Dedifferentiated amniotic fluid mesenchymal stem cell (primary cell): ENCODE results near the gene HLA-DMA.

Source experiments
- DNase-seq: peaks from one replicate; pipeline ENCODE4 v3.0.0-alpha.2; 2016; ENCODE audit errors: extremely low spot score

HLA-DMA gene

DNA sequence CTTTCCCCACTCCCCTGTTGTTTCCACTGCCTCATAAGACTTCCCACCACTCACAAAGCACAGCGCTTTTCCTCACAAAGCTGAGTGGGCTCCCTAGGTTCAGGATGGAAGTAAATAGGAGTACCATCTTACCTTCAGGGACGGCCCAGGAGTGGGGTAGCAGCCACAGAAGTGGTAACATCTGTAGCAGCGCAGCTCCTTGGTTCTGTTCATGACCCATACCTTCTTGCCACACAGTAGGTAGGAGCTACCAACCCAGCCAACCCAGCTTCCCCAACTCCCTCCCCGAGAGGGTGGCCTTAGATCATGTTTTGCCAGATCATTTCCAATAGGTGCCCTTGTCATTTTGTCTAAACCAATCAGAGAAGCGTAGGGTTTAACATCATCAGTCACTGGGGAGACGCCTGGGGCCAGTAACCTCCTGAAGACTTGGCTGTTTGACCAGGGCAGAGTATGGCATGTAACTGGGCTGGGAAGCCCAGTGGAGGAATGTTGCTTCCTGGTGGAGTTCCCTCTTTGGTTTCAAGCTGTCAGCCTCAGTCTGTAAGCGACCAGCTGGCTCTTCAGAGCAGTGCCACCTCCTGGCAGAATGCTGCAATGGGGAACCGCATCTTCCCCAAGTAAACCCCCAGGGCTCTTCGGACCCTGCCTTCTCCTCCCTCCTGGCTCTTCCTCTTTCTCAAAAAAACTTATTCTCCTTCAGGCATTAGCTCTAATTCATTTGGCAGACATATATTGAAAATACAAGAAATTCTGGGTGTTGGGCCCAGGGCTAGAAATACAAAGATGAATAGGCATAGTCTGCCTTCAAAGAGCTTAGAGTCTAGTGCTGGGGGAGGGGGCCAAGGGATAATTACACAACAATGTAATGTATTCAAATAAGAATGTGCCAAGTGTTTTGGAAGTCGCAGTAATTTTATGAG is at the start of gene HLA-DMA:
TSS of gene HLA-DMA (minus strand) at position 281 of the 923 bp plus-strand sequence. CDS start at position 220, 61 bp downstream.
- peak; percentile 97 for DNase-seq

DNA sequence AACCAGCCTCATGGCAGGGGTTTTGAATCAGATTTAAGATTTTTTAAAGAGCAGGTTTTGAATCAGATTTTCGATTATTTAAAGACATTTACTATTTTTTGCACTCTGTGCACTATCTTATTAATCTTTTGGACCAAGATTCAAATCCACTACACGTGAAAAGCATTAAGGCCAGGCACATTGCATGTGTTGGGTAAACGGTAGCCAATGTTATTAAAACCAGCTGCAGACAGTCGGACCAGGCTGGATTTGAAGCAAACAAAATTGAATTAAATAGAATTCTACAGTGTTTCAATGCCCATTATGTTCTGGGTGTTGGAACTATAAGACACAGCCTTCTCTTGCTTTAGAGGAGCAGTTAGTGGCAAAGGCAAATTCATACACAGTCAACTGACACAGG is 48.8 kb upstream of the HLA-DMA start:
- DNase-seq = no peak

DNA sequence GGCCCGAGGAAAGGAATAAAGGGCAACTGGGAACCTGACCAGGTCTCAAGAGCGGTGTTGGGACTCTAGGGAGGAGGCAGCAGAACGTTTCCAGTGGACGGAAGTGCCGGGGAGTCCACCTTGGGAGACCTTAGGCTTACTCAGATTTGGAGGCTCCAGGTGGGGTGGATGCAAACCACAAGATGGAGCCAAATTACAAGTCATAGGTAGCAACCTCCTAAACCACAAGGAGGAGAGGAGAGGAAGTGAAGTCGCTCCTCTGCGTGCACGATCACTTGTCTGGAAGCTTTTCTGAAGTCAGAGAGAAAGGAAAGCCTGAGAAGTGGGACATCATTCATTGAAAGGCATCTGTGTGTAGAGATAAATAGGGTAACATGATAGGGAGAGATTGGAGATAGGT is 47.2 kb upstream of the HLA-DMA start:
- no peak for DNase-seq

DNA sequence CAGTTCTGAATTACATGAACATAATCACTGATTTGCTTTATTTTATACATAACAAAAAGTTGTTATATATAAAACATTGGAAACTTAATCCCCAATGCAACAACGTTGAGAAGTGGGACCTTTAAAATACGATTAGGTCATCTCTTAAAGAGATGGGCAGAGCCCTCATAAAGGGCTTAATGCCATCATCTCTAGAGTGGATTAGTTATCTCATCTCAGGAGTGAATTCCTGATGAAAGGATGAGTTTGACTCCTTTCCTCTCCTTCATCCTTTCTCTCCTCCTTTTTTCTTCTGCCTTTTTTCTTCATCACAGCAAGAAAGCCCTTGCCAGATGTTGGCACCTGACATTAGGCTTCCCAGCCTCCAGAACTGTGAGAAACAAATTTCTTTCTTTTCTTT is 42.6 kb upstream of the HLA-DMA start:
- DNase-seq = no peak

DNA sequence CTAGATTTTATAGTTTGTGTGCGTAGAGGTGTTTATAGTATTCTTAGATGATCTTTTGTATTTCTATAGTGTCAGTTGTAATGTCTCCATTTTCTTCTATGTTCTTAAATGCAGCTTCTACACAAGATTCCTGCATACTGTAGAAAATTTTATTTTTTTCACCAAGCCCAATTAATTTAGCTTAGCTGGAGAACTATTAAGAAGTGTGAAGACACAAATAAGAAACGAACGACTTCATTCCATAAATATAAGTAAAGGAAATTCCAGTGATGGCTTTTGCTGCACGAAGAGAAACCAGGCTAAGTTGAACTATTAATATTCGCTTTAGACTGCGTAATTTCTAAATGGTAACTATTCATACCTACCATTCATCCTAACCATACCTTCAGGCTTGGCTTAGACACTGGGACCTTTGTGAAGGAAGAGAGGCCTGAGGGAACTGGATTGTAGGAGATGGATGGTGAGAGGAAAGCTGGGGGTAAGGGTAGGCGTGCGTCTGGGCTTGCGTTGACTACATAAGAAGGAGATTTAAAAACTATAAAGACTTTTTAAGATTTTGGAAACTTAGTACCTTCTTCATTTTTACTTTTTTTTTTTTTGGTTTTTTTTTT is 40.6 kb upstream of the HLA-DMA start:
- no peak for DNase-seq

DNA sequence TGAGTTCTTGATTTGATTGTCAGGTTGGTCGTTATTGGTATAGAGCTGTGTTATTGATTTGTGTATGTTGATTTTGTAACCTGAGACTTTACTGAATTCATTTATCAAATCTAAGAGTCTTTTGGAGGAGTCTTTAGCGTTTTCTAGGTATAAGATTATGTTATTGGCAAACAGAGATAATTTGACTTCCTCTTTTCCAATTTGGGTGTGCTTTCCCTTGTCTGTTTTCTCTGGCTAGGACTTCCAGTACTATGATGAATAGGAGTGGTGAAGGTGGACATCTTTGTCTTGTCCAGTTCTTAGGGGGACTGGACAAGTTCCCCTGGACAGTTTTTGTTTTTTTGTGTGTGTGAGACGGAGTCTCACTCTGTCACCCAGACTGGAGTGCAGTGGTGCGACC is 39.1 kb upstream of the HLA-DMA start:
- DNase-seq = no peak

DNA sequence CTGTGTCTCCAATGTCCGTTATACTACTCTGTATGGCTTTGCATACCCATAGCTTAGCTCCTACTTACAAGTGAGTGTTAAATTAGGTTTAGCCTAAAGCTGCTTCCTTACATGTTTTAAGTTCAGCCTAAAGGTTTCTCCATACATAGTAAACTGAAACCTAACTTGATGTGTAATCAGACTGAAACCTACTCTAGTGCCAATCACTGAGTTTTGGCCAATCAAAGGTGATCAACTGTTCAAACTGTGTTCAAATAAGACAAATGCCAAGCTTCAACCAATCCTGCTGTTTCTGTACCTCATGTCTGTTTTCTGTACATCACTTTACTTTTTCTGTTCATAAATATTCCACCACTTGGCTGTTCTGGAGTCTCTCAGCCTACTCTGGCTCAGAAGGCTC is 36.5 kb upstream of the HLA-DMA start:
- DNase-seq = no peak

DNA sequence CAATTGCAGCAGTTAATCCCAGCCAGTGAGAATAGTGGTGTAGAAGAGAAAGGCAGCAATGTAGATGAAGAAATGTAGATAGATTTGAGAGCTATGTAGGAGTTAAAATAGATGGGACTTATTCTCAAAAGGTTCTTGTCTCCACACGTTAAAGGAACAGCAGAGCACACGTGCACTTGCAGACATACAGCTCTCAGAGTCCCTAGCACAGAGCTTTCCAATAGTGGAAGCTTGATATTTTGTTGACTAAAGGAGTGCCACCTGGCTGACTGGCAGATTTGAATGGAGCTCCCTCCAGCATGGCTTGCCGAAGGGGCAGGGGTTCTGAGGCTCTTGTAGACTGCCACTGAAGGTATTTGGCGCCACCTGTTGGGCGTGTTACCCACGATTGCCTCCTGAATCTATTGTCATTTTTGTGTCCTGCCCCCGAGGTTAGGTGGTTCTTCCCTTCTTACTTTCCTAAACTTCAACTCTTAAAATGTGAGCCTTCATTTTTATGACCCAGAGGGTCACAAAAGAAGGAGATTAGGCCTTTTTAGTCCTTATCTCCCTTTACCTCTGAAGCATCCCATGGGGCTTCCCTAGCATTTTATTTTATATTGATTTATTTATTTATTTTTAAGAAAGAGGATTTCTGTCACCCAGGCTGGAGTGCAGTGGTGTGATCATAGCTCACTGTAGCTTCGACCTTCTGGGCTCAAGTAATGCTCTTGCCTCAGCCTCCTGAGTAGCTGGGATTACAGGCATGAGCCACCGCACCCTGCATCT is 31.9 kb upstream of the HLA-DMA start:
- DNase-seq = peak; percentile 82

DNA sequence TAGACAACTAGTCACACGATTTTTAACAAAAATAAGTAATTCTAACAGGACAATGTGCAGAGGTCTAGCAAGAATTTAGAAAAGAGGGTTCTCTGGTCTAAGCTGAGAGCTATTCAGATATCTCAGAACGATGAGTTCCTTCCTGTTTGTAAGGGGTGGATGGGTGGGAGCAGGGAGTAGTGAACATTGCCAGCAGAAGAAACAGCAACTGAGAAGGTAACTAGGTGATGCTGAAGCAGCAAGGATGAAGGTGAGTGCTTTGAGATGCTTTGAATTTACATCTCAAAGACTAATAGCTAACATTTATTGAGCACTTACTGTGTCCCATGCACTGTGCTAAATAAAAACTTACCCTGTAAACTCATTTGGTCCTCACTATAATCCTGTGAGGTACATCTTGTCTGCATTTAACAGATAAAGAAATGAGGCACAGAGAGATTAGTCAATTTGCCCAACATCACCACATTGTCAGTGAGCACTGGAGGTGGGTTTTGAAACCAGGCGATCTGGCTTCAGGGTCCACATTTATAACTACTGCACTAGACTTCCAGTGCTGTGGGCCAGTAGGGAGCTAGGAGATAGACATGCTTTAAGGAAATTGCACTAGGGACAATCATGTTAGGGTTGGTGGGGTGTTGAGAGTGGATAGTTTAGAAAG is 31.2 kb upstream of the HLA-DMA start:
- DNase-seq = no peak

DNA sequence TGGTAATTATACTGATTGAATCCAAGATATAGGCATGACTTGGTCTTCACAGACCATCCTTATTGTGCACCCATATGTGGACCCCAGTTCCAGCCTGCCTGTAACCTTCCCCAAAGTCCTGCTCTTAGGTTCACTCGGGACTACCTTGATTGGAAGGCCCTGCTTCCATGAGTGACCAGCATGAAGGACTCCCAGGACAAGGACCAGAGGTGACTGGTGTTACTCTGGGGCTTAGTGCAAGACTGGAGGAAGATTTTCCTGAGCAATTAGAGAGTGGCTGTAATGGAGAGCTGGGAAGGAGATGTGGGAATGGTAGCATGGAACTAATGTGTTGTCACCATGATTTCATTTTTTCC is 30.6 kb upstream of the HLA-DMA start:
- no peak for DNase-seq

DNA sequence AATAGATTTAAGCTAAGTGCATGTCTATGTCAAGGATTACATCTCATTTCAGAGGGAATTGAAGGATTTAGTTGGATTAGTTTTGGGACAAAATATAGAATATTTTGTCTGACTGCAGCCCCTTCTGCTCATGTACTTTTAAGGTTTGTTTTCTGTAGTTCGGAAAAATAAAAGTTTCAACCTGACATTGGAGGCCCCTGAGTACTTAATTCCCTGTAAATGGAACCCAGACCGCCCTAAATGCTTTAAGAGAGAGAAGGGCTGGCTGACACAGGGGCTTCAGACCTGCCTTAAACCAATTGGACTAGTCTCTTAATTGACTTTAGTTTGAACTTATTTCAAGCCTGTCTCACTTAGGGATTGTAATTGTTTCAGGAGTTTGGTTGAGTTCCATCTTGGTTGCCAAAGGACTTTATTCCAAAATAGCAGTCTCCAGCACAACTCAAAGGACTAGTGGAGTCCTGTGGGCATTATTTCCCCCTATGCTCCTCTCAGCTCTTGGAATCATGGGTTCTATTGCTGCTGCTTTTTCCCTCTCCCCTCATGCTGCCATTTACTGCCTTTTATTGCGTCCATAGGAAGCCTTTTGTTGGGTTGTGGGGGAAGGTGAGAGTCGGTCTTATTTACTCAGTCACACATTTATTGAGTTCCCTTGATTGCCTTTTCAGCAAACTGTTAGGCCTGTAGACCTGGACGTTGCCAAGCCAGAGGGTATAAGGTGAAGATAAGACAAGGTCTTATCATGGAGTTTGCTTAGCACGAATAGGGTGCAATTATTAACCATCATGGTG is 30.0 kb upstream of the HLA-DMA start:
- DNase-seq = no peak

DNA sequence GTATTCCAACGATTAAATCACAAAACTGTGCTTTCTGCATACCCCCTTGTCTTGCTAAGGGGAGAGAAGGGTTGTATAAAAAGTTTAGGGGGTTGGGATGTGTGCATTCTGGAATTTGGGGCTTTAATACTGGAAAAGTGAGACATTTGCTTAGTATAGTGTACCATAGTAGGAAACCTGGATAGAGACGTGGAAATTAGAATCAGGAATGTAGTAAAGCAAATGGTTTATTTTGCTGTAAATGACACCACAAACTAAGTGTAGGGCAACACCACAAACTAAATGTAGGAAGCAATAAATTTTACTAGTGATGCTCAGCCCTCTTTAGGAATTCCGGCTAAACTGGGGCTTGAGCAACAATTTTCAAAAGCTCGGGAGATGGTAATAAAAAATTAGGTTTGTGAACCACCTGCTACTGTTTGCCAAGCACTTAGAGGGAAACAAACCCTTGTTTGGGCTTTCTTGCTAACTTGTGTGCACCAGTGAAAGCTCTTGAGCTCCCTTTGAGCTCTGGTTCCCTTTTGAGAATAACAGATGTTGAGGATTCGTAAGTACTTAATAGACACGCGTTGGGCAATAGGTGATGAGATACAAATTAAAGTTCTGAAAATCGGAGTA is 29.3 kb upstream of the HLA-DMA start:
- DNase-seq = no peak

DNA sequence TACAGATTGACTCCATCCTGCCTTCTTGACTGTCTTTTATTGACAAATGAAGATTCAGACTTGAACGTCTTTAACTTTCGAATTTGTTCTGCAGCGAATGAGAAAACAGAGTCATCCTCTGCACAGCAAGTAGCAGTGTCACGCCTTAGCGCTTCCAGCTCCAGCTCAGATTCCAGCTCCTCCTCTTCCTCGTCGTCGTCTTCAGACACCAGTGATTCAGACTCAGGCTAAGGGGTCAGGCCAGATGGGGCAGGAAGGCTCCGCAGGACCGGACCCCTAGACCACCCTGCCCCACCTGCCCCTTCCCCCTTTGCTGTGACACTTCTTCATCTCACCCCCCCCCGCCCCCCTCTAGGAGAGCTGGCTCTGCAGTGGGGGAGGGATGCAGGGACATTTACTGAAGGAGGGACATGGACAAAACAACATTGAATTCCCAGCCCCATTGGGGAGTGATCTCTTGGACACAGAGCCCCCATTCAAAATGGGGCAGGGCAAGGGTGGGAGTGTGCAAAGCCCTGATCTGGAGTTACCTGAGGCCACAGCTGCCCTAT is 27.7 kb upstream of the HLA-DMA start:
- no peak for DNase-seq

DNA sequence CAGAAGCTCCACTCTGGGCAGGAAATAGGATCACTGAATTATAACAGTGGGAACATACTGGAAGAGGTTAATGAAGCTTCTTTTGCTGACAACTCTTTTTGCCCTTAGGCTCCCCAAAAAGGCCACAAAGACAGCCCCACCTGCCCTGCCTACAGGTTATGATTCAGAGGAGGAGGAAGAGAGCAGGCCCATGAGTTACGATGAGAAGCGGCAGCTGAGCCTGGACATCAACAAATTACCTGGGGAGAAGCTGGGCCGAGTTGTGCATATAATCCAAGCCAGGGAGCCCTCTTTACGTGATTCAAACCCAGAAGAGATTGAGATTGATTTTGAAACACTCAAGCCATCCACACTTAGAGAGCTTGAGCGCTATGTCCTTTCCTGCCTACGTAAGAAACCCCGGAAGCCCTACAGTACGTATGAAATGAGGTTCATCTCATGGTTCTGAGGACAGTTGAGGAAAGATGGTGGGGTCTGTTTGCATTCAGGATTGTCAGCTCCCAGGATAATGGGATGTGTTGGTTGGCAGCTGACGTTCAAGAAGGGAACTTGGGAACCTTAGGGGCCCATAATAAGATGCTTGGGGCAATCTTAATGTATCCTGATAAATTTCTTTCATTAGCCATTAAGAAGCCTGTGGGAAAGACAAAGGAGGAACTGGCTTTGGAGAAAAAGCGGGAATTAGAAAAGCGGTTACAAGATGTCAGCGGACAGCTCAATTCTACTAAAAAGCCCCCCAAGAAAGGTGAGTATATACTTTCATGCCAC is 27.0 kb upstream of the HLA-DMA start:
- no peak for DNase-seq

DNA sequence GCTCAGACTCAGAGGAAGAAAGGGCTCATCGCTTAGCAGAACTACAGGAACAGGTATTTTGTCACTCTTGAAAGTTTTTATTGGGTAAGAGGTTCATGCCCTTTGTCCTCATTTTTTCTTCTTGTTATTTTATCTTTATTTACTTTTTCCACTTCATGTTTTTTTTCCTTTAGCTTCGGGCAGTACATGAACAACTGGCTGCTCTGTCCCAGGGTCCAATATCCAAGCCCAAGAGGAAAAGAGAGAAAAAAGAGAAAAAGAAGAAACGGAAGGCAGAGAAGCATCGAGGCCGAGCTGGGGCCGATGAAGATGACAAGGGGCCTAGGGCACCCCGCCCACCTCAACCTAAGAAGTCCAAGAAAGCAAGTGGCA is 25.0 kb upstream of the HLA-DMA start:
- DNase-seq = no peak

DNA sequence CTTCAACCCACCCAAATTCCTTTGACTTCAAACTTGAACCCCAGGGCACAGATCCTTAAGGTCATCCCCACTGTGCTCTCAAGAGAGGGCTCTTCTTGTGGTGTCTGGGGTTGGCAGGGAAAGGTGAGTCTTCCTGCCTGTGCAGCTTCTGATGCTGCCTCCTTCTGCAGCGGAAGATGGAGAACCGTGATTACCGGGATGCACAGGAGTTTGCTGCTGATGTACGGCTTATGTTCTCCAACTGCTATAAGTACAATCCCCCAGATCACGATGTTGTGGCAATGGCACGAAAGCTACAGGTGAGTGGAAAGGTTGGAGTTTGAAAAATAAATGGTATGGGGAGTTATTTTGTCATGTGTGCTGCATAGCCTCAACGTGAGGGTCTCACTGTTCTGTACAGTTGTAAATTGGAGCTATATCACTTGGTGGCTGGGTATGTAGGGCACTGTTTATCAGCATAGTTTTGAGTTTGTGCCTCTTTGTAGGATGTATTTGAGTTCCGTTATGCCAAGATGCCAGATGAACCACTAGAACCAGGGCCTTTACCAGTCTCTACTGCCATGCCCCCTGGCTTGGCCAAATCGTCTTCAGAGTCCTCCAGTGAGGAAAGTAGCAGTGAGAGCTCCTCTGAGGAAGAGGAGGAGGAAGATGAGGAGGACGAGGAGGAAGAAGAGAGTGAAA is 24.5 kb upstream of the HLA-DMA start:
- no peak for DNase-seq

DNA sequence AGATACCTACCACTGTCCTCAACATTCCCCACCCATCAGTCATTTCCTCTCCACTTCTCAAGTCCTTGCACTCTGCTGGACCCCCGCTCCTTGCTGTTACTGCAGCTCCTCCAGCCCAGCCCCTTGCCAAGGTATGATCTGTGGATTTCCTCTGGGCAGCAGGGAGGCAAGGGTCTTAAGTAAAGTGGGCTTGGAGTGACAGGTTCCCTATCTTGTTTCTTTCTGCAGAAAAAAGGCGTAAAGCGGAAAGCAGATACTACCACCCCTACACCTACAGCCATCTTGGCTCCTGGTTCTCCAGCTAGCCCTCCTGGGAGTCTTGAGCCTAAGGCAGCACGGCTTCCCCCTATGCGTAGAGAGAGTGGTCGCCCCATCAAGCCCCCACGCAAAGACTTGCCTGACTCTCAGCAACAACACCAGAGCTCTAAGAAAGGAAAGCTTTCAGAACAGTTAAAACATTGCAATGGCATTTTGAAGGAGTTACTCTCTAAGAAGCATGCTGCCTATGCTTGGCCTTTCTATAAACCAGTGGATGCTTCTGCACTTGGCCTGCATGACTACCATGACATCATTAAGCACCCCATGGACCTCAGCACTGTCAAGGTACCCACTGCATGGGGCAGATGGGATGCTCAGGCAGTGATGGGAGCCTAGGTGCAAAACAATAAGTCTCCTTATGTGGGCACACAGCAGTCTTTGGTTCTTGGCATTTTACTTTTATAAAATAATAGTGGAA is 23.6 kb upstream of the HLA-DMA start:
- no peak for DNase-seq

DNA sequence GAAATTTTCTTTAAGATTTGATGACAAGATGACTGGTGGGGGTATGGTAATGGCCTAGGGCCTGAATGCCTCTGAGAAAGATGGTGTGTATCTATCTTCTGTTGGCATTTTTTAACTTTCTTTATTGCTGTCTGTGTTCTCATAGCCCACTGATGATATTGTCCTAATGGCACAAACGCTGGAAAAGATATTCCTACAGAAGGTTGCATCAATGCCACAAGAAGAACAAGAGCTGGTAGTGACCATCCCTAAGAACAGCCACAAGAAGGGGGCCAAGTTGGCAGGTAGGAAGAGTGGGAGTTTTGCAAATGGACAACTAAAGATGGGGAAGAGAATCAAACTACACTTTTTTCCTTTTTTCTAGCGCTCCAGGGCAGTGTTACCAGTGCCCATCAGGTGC is 23.0 kb upstream of the HLA-DMA start:
- no peak for DNase-seq
